ENCODE data around the gene CCDC68.

DNA sequence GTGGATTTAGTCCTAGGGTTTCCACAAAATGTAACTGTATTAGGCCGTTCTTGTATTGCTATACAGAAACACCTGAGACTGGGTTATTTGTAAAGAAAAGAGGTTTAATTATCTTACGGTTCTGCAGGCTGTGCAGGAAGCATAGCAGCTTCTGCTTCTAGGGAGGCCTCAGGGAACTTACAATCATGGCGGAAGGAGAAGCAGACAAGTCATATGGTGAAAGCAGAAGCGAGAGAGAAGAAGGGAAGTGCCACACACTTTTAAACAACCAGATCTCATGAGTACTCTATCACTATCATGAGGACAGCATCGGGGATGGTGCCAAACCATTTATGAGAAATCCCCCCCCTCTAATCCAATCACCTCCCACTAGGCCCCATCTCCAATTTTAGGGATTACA, 9.5 kb upstream of the CCDC68 start:
- TF ChIP-seq JUND (IDR thresholded peaks at IDR 0.05; ENCODE audit: low read length) (no peak), POLR2A (IDR thresholded peaks at IDR 0.05; ENCODE audit: control extremely low read depth in 1 of 2, low read depth in 2 of 2, low read length in 2 of 2) (no peak), EZH2 (IDR thresholded peaks at IDR 0.05; ENCODE audit: low read depth, low read length, severe bottlenecking) (no peak), JUN (IDR thresholded peaks at IDR 0.05; ENCODE audit: low read depth, low read length) (no peak), HDAC6 (IDR thresholded peaks at IDR 0.05; ENCODE audit: low read depth, low read length) (no peak), SIRT6 (IDR thresholded peaks at IDR 0.05; ENCODE audit: low read length) (no peak), TAF1 (IDR thresholded peaks at IDR 0.05; ENCODE audit: low read depth, low read length) (no peak)
- TF ChIP-seq, protein P1, sequence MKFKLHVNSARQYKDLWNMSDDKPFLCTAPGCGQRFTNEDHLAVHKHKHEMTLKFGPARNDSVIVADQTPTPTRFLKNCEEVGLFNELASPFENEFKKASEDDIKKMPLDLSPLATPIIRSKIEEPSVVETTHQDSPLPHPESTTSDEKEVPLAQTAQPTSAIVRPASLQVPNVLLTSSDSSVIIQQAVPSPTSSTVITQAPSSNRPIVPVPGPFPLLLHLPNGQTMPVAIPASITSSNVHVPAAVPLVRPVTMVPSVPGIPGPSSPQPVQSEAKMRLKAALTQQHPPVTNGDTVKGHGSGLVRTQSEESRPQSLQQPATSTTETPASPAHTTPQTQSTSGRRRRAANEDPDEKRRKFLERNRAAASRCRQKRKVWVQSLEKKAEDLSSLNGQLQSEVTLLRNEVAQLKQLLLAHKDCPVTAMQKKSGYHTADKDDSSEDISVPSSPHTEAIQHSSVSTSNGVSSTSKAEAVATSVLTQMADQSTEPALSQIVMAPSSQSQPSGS (IDR thresholded peaks at IDR 0.05; ENCODE audit: low read length) = no peak
- TF ChIP-seq, protein P2, sequence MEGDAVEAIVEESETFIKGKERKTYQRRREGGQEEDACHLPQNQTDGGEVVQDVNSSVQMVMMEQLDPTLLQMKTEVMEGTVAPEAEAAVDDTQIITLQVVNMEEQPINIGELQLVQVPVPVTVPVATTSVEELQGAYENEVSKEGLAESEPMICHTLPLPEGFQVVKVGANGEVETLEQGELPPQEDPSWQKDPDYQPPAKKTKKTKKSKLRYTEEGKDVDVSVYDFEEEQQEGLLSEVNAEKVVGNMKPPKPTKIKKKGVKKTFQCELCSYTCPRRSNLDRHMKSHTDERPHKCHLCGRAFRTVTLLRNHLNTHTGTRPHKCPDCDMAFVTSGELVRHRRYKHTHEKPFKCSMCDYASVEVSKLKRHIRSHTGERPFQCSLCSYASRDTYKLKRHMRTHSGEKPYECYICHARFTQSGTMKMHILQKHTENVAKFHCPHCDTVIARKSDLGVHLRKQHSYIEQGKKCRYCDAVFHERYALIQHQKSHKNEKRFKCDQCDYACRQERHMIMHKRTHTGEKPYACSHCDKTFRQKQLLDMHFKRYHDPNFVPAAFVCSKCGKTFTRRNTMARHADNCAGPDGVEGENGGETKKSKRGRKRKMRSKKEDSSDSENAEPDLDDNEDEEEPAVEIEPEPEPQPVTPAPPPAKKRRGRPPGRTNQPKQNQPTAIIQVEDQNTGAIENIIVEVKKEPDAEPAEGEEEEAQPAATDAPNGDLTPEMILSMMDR (IDR thresholded peaks at IDR 0.05; ENCODE audit: control extremely low read depth in 1 of 3, insufficient read depth in 1 of 3, low read depth in 1 of 3, low read length in 3 of 3) = no peak
- TF ChIP-seq, protein P3, sequence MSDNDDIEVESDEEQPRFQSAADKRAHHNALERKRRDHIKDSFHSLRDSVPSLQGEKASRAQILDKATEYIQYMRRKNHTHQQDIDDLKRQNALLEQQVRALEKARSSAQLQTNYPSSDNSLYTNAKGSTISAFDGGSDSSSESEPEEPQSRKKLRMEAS (IDR thresholded peaks at IDR 0.05) = no peak

Measured in H1 (cell line).